GM10266 (cell line): ENCODE measurements around the gene YY1.
A peak's percentile ranks its signal among the peaks of the same experiment; 100 is the strongest.
"Not testable (repeated sequence)": the region's sequence is repeated elsewhere in the genome, so short reads cannot be mapped to it uniquely, and the experiment has no call there.

Source experiments
- DNase-seq: peaks from one replicate; pipeline ENCODE4 v3.0.0; 2012; ENCODE audit errors: extremely low spot score
- CTCF ChIP-seq: IDR thresholded peaks from 2 replicates; pipeline ENCODE4 v1.5.1; 2012; ENCODE audit warnings: mild to moderate bottlenecking, low read depth; ENCODE audit not compliant: control insufficient read depth, insufficient read depth; ENCODE audit errors: missing control alignments

The YY1 gene

GRCh38 chr14:100283984-100284881, 45.3 kb downstream of the YY1 start:
- no peak for DNase-seq
- no peak for TF ChIP-seq CTCF

GRCh38 chr14:100285021-100285912, 46.3 kb downstream of the YY1 start:
- peak; percentile 97 for DNase-seq
- peak; percentile 95 for TF ChIP-seq CTCF

GRCh38 chr14:100285913-100286400, 47.0 kb downstream of the YY1 start:
- no peak for DNase-seq
- no peak for TF ChIP-seq CTCF

GRCh38 chr14:100286484-100287191, 47.7 kb downstream of the YY1 start:
- no peak for TF ChIP-seq CTCF
- no peak for DNase-seq

- TF ChIP-seq CTCF = no peak
- no peak for DNase-seq
These were observed 48.5 kb downstream of the YY1 start for GRCh38 chr14:100287202-100287997.

GRCh38 chr14:100287998-100288295, 49.0 kb downstream of the YY1 start:
- not testable (repeated sequence) for DNase-seq
